ENCODE results near the gene NBAS. TPM values are rescaled to one million over a fixed set of nuclear protein-coding genes. Genes with fewer than 3 reads are reported as not detected.

NBAS gene
- total RNA-seq, 1 experiment from 2014 or later: 36.3 TPM

GRCh38 chr2:15485949-15486348 lies 75.2 kb downstream of the NBAS start:
- ChIA-PET POLR2A (no interaction called here), CTCF (no interaction called here)
- no peak for TF ChIP-seq SIN3A (IDR thresholded peaks at IDR 0.05; ENCODE audit: borderline replicate concordance, insufficient read depth, low read depth, low read length)
- no peak for TF ChIP-seq POLR2AphosphoS5 (IDR thresholded peaks at IDR 0.05; ENCODE audit: low read depth, low read length)
- TF ChIP-seq, protein P1, sequence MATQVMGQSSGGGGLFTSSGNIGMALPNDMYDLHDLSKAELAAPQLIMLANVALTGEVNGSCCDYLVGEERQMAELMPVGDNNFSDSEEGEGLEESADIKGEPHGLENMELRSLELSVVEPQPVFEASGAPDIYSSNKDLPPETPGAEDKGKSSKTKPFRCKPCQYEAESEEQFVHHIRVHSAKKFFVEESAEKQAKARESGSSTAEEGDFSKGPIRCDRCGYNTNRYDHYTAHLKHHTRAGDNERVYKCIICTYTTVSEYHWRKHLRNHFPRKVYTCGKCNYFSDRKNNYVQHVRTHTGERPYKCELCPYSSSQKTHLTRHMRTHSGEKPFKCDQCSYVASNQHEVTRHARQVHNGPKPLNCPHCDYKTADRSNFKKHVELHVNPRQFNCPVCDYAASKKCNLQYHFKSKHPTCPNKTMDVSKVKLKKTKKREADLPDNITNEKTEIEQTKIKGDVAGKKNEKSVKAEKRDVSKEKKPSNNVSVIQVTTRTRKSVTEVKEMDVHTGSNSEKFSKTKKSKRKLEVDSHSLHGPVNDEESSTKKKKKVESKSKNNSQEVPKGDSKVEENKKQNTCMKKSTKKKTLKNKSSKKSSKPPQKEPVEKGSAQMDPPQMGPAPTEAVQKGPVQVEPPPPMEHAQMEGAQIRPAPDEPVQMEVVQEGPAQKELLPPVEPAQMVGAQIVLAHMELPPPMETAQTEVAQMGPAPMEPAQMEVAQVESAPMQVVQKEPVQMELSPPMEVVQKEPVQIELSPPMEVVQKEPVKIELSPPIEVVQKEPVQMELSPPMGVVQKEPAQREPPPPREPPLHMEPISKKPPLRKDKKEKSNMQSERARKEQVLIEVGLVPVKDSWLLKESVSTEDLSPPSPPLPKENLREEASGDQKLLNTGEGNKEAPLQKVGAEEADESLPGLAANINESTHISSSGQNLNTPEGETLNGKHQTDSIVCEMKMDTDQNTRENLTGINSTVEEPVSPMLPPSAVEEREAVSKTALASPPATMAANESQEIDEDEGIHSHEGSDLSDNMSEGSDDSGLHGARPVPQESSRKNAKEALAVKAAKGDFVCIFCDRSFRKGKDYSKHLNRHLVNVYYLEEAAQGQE (IDR thresholded peaks at IDR 0.05; ENCODE audit: insufficient read depth in 1 of 2, low read depth in 2 of 2, low read length in 1 of 2): no peak
- no peak for TF ChIP-seq CTCF (IDR thresholded peaks at IDR 0.05)
- no peak for TF ChIP-seq TCF7L2 (IDR thresholded peaks at IDR 0.05; ENCODE audit: low read depth, low read length)
- no peak overlapping the region for H3K27ac ChIP-seq (ENCODE audit: low read length)
- BruUV-seq (replicated peaks): no TSS peak
- peaks cover 6% of the 10 kb centered on the region for H3K36me3 ChIP-seq (ENCODE audit: control insufficient read depth, insufficient read depth, low read length)
- ATAC-seq: no peak
- no peaks in the 10 kb centered on the region for H3K4me1 ChIP-seq (ENCODE audit: control insufficient read depth, insufficient read depth, low read length)
- no peak overlapping the region for H3K4me3 ChIP-seq (ENCODE audit: low read depth in 2 of 2, low read length in 2 of 2)
- H3K27me3 ChIP-seq (ENCODE audit: control insufficient read depth, insufficient read depth, low read length): no peaks in the 10 kb centered on the region
- DNase-seq (ENCODE audit: low read depth, low spot score): no peak
- H3K9me3 ChIP-seq (ENCODE audit: control insufficient read depth, insufficient read depth, low read depth, low read length): no peaks in the 10 kb centered on the region
- in situ Hi-C loops (cut with HindIII; ENCODE audit: low pct_unique_long_range_greater_than_20kb, low sequenced_read_pairs): no loop called here
- intact Hi-C loops (cut with micrococcal nuclease; ENCODE audit: unreplicated experiment): no loop called here

- ChIA-PET POLR2A (no interaction called here), CTCF (no interaction called here)
- DNase-seq (ENCODE audit: low read depth, low spot score) (no peak), ATAC-seq (no peak)
- Histone ChIP-seq H3K27ac (ENCODE audit: low read length) (no peak overlapping the region), H3K36me3 (ENCODE audit: control insufficient read depth, insufficient read depth, low read length) (peaks cover 6% of the 10 kb centered on the region), H3K9me3 (ENCODE audit: control insufficient read depth, insufficient read depth, low read depth, low read length) (no peaks in the 10 kb centered on the region), H3K4me3 (ENCODE audit: low read depth in 2 of 2, low read length in 2 of 2) (no peak overlapping the region), H3K4me1 (ENCODE audit: control insufficient read depth, insufficient read depth, low read length) (no peaks in the 10 kb centered on the region), H3K27me3 (ENCODE audit: control insufficient read depth, insufficient read depth, low read length) (no peaks in the 10 kb centered on the region)
- in situ Hi-C loops (cut with HindIII; ENCODE audit: low pct_unique_long_range_greater_than_20kb, low sequenced_read_pairs) (no loop called here), intact Hi-C loops (cut with micrococcal nuclease; ENCODE audit: unreplicated experiment) (no loop called here)
- TF ChIP-seq TCF7L2 (IDR thresholded peaks at IDR 0.05; ENCODE audit: low read depth, low read length): no peak
- no peak for TF ChIP-seq CTCF (IDR thresholded peaks at IDR 0.05)
- TF ChIP-seq SIN3A (IDR thresholded peaks at IDR 0.05; ENCODE audit: borderline replicate concordance, insufficient read depth, low read depth, low read length): no peak
- no peak for TF ChIP-seq POLR2AphosphoS5 (IDR thresholded peaks at IDR 0.05; ENCODE audit: low read depth, low read length)
- TF ChIP-seq, protein P1 (IDR thresholded peaks at IDR 0.05; ENCODE audit: insufficient read depth in 1 of 2, low read depth in 2 of 2, low read length in 1 of 2): no peak
- no TSS peak for BruUV-seq (replicated peaks)
Measured at GRCh38 chr2:15481000-15481399, 80.1 kb downstream of the NBAS start.

All from Panc1 (cell line).